ENCODE data around the gene PLB1.

Gene PLB1

GRCh38 chr2:28590496-28591301 is 94.8 kb downstream of the PLB1 start:
- peaks cover 16% of the 10 kb centered on the region for H3K4me1 ChIP-seq (ENCODE audit: insufficient read depth, low read length, poor library complexity, severe bottlenecking)
- H3K36me3 ChIP-seq (ENCODE audit: insufficient read depth, low read length): no peaks in the 10 kb centered on the region
- no peaks in the 10 kb centered on the region for H4K20me1 ChIP-seq (ENCODE audit: insufficient read depth, low read length, poor library complexity, severe bottlenecking)
- no peaks in the 10 kb centered on the region for H3K9me3 ChIP-seq (ENCODE audit: insufficient read depth, low read depth, low read length)
- H3K9me2 ChIP-seq (replicated peaks; ENCODE audit: low read depth, low read length): no peaks in the 10 kb centered on the region
- H3K79me2 ChIP-seq (ENCODE audit: insufficient read depth, low read length): no peaks in the 10 kb centered on the region
- no peak for TF ChIP-seq CTCF (conservative IDR thresholded peaks at IDR 0.05; ENCODE audit: low read length)
- TF ChIP-seq EZH2phosphoT487 (IDR thresholded peaks at IDR 0.05; ENCODE audit: borderline replicate concordance): no peak
- H3K4me3 ChIP-seq (ENCODE audit: low read length, poor library complexity, severe bottlenecking): no peak overlapping the region
- H3F3A ChIP-seq (ENCODE audit: low read depth): no peaks in the 10 kb centered on the region
- no peaks in the 10 kb centered on the region for H3K27me3 ChIP-seq (ENCODE audit: insufficient read depth, low read length, poor library complexity, severe bottlenecking)
- no peak overlapping the region for H3K9ac ChIP-seq (ENCODE audit: low read depth, low read length, poor library complexity, severe bottlenecking)
- H3K4me2 ChIP-seq (ENCODE audit: low read depth, low read length, poor library complexity, severe bottlenecking): no peak overlapping the region
- H2AFZ ChIP-seq (ENCODE audit: low read length): no peak overlapping the region

GRCh38 chr2:28591711-28592335 is 96.0 kb downstream of the PLB1 start:
- no peak overlapping the region for H3K9ac ChIP-seq (ENCODE audit: low read depth, low read length, poor library complexity, severe bottlenecking)
- H3K4me2 ChIP-seq (ENCODE audit: low read depth, low read length, poor library complexity, severe bottlenecking): no peak overlapping the region
- no peak for TF ChIP-seq EZH2phosphoT487 (IDR thresholded peaks at IDR 0.05; ENCODE audit: borderline replicate concordance)
- TF ChIP-seq CTCF (conservative IDR thresholded peaks at IDR 0.05; ENCODE audit: low read length): no peak
- H2AFZ ChIP-seq (ENCODE audit: low read length): no peak overlapping the region
- H3K9me2 ChIP-seq (replicated peaks; ENCODE audit: low read depth, low read length): no peaks in the 10 kb centered on the region
- peaks cover 14% of the 10 kb centered on the region for H3K4me1 ChIP-seq (ENCODE audit: insufficient read depth, low read length, poor library complexity, severe bottlenecking)
- H3F3A ChIP-seq (ENCODE audit: low read depth): no peaks in the 10 kb centered on the region
- H3K9me3 ChIP-seq (ENCODE audit: insufficient read depth, low read depth, low read length): no peaks in the 10 kb centered on the region
- H3K27me3 ChIP-seq (ENCODE audit: insufficient read depth, low read length, poor library complexity, severe bottlenecking): no peaks in the 10 kb centered on the region
- no peak overlapping the region for H3K4me3 ChIP-seq (ENCODE audit: low read length, poor library complexity, severe bottlenecking)
- H3K36me3 ChIP-seq (ENCODE audit: insufficient read depth, low read length): no peaks in the 10 kb centered on the region
- no peaks in the 10 kb centered on the region for H3K79me2 ChIP-seq (ENCODE audit: insufficient read depth, low read length)
- H4K20me1 ChIP-seq (ENCODE audit: insufficient read depth, low read length, poor library complexity, severe bottlenecking): no peaks in the 10 kb centered on the region

GRCh38 chr2:28592481-28592880 is 96.6 kb downstream of the PLB1 start:
- Histone ChIP-seq H3K4me1 (ENCODE audit: insufficient read depth, low read length, poor library complexity, severe bottlenecking) (peaks cover 11% of the 10 kb centered on the region), H3F3A (ENCODE audit: low read depth) (no peaks in the 10 kb centered on the region), H4K20me1 (ENCODE audit: insufficient read depth, low read length, poor library complexity, severe bottlenecking) (no peaks in the 10 kb centered on the region), H3K79me2 (ENCODE audit: insufficient read depth, low read length) (no peaks in the 10 kb centered on the region), H3K9me3 (ENCODE audit: insufficient read depth, low read depth, low read length) (no peaks in the 10 kb centered on the region), H3K4me2 (ENCODE audit: low read depth, low read length, poor library complexity, severe bottlenecking) (no peak overlapping the region), H3K9ac (ENCODE audit: low read depth, low read length, poor library complexity, severe bottlenecking) (no peak overlapping the region), H3K36me3 (ENCODE audit: insufficient read depth, low read length) (no peaks in the 10 kb centered on the region), H3K4me3 (ENCODE audit: low read length, poor library complexity, severe bottlenecking) (no peak overlapping the region), H3K9me2 (replicated peaks; ENCODE audit: low read depth, low read length) (no peaks in the 10 kb centered on the region), H2AFZ (ENCODE audit: low read length) (no peak overlapping the region), H3K27me3 (ENCODE audit: insufficient read depth, low read length, poor library complexity, severe bottlenecking) (no peaks in the 10 kb centered on the region)
- TF ChIP-seq CTCF (conservative IDR thresholded peaks at IDR 0.05; ENCODE audit: low read length) (no peak), EZH2phosphoT487 (IDR thresholded peaks at IDR 0.05; ENCODE audit: borderline replicate concordance) (no peak)
